ENCODE results near the gene VRK2.

- TF ChIP-seq POLR2A (IDR thresholded peaks at IDR 0.05; ENCODE audit: low read depth, low read length) (no peak), TAF1 (IDR thresholded peaks at IDR 0.05; ENCODE audit: borderline replicate concordance, low read depth, low read length) (no peak)
Measured at GRCh38 chr2:58098254-58099095, 51.9 kb downstream of the VRK2 start.

All from GM12892 (cell line).